ENCODE data around the gene EDAR.

- no peak for TF ChIP-seq TOE1 (IDR thresholded peaks at IDR 0.05; ENCODE audit: borderline replicate concordance)
- TF ChIP-seq TOE1 (CRISPR knock-in tag; IDR thresholded peaks at IDR 0.05; ENCODE audit: borderline replicate concordance, low read depth): no peak
- no peak for TF ChIP-seq ZNF143 (CRISPR knock-in tag; IDR thresholded peaks at IDR 0.05)
- no peak for TF ChIP-seq ZNF133 (CRISPR knock-in tag; IDR thresholded peaks at IDR 0.05)
- no peak for TF ChIP-seq ZC3H4 (CRISPR knock-in tag; IDR thresholded peaks at IDR 0.05; ENCODE audit: borderline replicate concordance)
- TF ChIP-seq REST (IDR thresholded peaks at IDR 0.05; ENCODE audit: borderline replicate concordance): no peak
- no peak for TF ChIP-seq REST (CRISPR knock-in tag; IDR thresholded peaks at IDR 0.05; ENCODE audit: low read depth)
- TF ChIP-seq SAP30 (IDR thresholded peaks at IDR 0.05; ENCODE audit: borderline replicate concordance, insufficient read depth, low read depth, low read length, poor library complexity, severe bottlenecking): no peak
- TF ChIP-seq ZBTB7A (IDR thresholded peaks at IDR 0.05; ENCODE audit: borderline replicate concordance, control insufficient read depth, low read depth, low read length): no peak
- TF ChIP-seq POLR2A (conservative IDR thresholded peaks at IDR 0.05): no peak
- no peak for TF ChIP-seq PHF8 (IDR thresholded peaks at IDR 0.05; ENCODE audit: borderline replicate concordance, low read length)
- no peak for TF ChIP-seq ZBTB26 (CRISPR knock-in tag; IDR thresholded peaks at IDR 0.05)
- no peak for TF ChIP-seq ZNF217 (CRISPR knock-in tag; IDR thresholded peaks at IDR 0.05)
- no peak for TF ChIP-seq KAT7 (CRISPR knock-in tag; IDR thresholded peaks at IDR 0.05; ENCODE audit: borderline replicate concordance)
- TF ChIP-seq ATF1 (CRISPR knock-in tag; IDR thresholded peaks at IDR 0.05): no peak
- no peak for TF ChIP-seq ATF1 (tag; IDR thresholded peaks at IDR 0.05)
Observed at GRCh38 chr2:108858894-108859293, 130.1 kb downstream of the EDAR start.

Data from K562 (cell line).